Measurements from ENCODE around the gene CLASP2.
"Not testable (repeated sequence)": the region's sequence is repeated elsewhere in the genome, so short reads cannot be mapped to it uniquely, and the experiment has no call there.

CLASP2 gene

DNA sequence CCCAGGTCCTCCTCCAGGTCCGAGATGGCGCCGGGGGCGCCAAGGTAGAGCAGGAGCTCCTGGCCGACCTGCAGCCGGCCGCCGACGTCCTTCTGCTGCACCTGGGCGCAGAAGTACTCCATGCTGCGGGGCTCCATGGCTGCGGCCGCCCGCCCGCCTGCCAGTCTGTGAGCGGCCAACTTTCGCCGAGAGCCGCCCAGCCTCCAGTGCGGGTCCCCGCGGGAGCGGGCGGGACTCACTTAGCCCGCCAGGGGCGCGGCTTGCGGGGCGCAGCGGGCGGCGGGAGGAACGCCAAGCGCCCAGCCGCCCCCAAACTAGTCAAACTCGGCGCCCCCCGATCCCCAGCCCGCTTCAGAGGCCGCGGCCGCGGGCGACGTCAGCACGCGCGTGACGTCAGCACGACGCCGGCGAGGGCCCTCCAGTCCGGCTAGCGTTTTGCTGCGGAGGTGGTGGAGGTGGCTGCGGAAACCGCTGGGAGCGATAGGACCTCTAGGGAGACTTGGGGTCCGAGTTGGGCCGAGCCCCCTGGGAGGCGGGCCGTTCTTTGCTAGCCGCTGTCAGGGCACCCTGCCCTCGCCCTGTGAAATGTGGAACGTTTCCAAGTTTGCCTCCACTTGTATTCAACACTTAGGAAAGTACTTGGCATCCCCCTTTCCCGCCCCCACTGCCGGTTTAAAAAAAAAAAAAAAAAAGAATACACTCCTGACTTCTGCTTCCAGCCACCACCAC lies at the start of gene CLASP2:
TSS of gene CLASP2 (minus strand) at position 389 of the 729 bp plus-strand sequence. CDS start at position 137, 252 bp downstream.
- peaks cover 3% of the 10 kb centered on the region for H3K27me3 Mint-ChIP-seq (ENCODE audit: low read depth)
- peak within 1 kb of the TSS; percentile 92 for H3K27ac Mint-ChIP-seq
- DNase-seq (ENCODE audit: low spot score) = peak; percentile 85
- H3K4me1 Mint-ChIP-seq (ENCODE audit: low read depth) = peaks cover 10% of the 10 kb centered on the region
- H3K9me3 Mint-ChIP-seq = no peaks in the 10 kb centered on the region
- H3K4me3 Mint-ChIP-seq = peak within 1 kb of the TSS; percentile 83
- H3K36me3 Mint-ChIP-seq (ENCODE audit: low read depth) = no peaks in the 10 kb centered on the region

DNA sequence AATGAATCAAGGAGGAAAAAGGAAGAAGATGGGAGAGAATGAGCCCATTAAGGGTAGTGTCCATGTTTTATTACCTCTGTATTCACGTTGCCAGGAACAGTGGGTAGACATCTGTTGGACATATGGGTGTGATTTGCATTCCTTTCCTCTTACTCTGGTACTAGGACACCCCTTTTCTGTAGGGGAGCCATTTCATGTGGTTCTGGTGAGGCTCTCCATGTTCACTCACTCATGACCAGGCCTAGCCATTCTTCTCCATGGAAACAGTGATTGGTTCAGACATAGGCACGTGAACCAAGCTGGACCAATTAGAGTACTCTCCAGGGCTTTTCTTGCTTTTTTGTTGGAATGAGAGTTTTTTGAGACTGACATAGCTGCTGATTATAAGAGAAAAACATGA lies 40.8 kb upstream of the CLASP2 start:
- DNase-seq (ENCODE audit: low spot score) = no peak
- Mint-ChIP-seq H3K27me3 (ENCODE audit: low read depth) (peaks cover 5% of the 10 kb centered on the region), H3K36me3 (ENCODE audit: low read depth) (peaks cover 6% of the 10 kb centered on the region), H3K9me3 (peaks cover 13% of the 10 kb centered on the region), H3K27ac (no peak overlapping the region), H3K4me1 (ENCODE audit: low read depth) (no peaks in the 10 kb centered on the region), H3K4me3 (no peak overlapping the region)

DNA sequence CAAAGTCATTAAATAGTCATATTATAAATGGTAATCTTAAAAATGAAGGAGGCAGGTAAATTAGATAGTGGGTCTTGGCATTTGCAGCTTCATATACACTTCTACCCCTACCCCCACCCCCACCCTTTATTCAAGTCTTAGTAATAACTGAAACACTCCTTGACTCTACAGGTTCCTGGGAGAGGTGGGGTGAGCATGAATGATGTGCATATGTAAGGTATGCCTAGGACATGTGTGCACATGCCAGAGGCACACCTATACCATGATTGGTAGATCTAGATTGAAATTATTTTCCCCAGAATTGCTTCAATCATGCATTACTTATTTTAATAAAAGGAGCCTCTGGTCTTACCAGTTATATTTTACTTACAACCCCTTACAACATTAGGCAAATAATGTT lies 40.2 kb upstream of the CLASP2 start:
- Mint-ChIP-seq H3K27me3 (ENCODE audit: low read depth) (peaks cover 3% of the 10 kb centered on the region), H3K4me1 (ENCODE audit: low read depth) (no peaks in the 10 kb centered on the region), H3K36me3 (ENCODE audit: low read depth) (peaks cover 6% of the 10 kb centered on the region), H3K4me3 (no peak overlapping the region), H3K9me3 (peaks cover 16% of the 10 kb centered on the region), H3K27ac (no peak overlapping the region)
- DNase-seq (ENCODE audit: low spot score) = no peak

DNA sequence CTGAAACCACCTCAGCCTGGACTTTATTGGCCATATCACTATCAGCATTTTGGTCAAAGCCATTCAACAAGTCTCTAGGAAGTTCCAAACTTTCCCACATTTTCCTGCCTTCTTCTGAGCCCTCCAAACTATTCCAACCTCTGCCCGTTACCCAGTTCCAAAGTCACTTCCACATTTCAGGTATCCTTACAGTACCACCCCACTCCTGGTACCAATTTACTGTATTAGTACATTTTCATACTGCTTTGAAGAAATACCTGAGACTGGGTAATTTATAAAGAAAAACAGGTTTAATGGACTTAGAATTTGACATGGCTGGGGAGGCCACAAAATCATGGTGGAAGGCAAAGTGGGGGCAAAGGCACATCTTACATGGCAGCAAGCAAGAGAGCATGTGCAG lies 36.3 kb upstream of the CLASP2 start:
- DNase-seq (ENCODE audit: low spot score); H3K27me3 Mint-ChIP-seq (ENCODE audit: low read depth); H3K4me3 Mint-ChIP-seq; H3K27ac Mint-ChIP-seq; H3K36me3 Mint-ChIP-seq (ENCODE audit: low read depth); H3K4me1 Mint-ChIP-seq (ENCODE audit: low read depth): not testable (repeated sequence)
- H3K9me3 Mint-ChIP-seq = peaks cover 16% of the 10 kb centered on the region

DNA sequence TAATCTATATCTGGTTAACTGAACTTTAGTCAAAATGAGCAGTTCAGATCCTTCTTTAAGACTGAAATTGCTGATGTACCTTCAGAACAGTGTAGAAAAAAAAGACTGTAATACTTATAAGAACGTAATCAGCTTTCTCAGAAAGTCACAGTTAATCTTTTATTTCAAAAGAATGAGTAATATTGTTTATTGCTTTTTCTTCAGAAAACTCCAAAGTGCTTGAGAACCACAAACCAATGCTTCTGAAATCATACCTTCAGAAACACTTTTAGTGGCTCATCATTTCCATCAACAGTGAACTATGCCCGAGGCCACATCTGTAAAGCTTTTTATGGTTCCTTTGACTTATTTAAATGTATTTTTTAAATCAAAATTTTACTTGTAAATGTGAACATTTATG lies 33.3 kb upstream of the CLASP2 start:
- no peak for DNase-seq (ENCODE audit: low spot score)
- Mint-ChIP-seq H3K27me3 (ENCODE audit: low read depth) (no peaks in the 10 kb centered on the region), H3K4me1 (ENCODE audit: low read depth) (peaks cover 8% of the 10 kb centered on the region), H3K36me3 (ENCODE audit: low read depth) (peaks cover 6% of the 10 kb centered on the region), H3K9me3 (peaks cover 16% of the 10 kb centered on the region), H3K27ac (no peak overlapping the region), H3K4me3 (no peak overlapping the region)

DNA sequence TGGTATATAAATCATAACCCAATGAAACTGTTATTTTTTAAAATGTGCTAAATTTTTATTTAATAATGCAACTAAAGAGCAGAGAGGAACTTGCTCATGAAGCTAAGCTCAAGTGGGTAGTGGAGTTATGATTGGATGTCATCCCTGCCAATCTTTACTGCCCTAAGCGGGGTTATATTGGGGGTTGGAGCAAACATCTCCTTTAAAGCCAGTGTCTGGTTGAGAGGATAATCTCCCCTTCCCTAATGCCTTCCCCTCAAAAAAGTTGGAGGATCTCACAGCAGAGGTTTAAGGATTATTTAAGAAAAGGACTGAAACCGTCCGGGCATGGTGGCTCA lies 32.1 kb upstream of the CLASP2 start:
- peaks cover 16% of the 10 kb centered on the region for H3K9me3 Mint-ChIP-seq
- no peak overlapping the region for H3K27ac Mint-ChIP-seq
- H3K36me3 Mint-ChIP-seq (ENCODE audit: low read depth) = peaks cover 6% of the 10 kb centered on the region
- peaks cover 8% of the 10 kb centered on the region for H3K4me1 Mint-ChIP-seq (ENCODE audit: low read depth)
- no peak for DNase-seq (ENCODE audit: low spot score)
- no peaks in the 10 kb centered on the region for H3K27me3 Mint-ChIP-seq (ENCODE audit: low read depth)
- no peak overlapping the region for H3K4me3 Mint-ChIP-seq

DNA sequence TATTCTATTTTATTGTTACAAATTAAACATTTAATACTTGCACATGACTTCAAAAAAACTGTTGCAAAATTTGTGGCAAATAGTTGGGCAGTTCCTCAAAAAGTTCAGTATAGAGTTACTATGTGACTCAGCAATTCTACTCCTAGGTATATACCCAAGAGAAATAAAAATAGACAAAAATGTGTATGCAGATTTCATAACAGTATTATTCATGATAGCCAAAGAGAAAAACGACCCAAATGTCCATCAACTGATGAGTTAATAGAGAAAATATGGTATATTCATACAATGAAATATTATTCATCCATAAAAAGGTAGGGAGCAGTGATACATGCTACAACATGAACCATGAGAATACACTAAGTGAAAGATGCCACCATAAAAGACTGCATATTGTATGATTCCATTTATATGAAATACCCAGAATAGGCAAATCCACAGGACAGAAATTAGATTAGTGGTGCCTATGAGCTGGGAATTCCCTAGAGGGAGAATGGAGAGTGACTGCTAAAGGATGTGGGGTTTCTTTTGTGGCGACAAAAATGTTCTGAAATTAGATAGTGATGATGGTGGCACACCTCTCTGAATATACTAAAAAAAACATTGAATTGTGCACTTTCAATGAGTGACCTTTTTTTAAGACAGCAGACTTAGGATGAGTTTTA lies 31.6 kb upstream of the CLASP2 start:
- DNase-seq (ENCODE audit: low spot score) = no peak
- no peaks in the 10 kb centered on the region for H3K27me3 Mint-ChIP-seq (ENCODE audit: low read depth)
- H3K4me3 Mint-ChIP-seq = no peak overlapping the region
- H3K9me3 Mint-ChIP-seq = peaks cover 12% of the 10 kb centered on the region
- peaks cover 5% of the 10 kb centered on the region for H3K36me3 Mint-ChIP-seq (ENCODE audit: low read depth)
- no peak overlapping the region for H3K27ac Mint-ChIP-seq
- H3K4me1 Mint-ChIP-seq (ENCODE audit: low read depth) = peaks cover 8% of the 10 kb centered on the region

DNA sequence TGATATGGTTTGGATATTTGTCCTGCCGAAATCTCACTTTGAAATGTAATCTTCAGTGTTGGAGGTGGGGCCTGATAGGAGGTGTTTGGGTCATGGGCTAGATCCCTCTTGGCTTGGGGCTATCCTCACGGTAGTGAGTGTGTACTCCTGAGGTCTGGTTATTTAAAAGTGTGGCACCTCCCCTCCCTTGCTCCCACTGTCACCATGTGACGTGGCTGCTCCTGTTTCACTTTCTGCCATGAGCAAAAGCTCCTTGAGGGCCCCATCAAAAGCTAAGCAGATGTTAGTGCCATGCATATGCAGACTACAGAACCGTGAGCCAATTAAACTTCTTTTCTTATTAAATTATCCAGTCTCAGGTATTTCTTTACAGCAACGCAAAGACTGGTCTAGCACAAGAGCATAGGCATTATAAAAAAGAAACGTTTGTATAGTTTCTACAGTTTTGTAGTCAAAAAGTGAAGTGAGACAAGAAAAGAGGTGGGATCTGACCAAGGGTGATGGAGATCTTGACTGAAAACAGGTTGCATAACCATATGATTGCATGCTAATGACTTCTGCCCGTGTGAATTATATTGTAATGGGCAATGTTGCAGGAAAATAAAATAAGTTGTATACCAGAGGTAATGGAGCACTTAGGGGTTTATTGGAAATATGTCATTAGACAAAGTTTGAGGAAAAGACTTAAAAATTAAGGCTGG lies 28.5 kb upstream of the CLASP2 start:
- peaks cover 10% of the 10 kb centered on the region for H3K27me3 Mint-ChIP-seq (ENCODE audit: low read depth)
- H3K36me3 Mint-ChIP-seq (ENCODE audit: low read depth) = no peaks in the 10 kb centered on the region
- H3K4me3 Mint-ChIP-seq = no peak overlapping the region
- no peaks in the 10 kb centered on the region for H3K9me3 Mint-ChIP-seq
- H3K4me1 Mint-ChIP-seq (ENCODE audit: low read depth) = peaks cover 8% of the 10 kb centered on the region
- no peak for DNase-seq (ENCODE audit: low spot score)
- no peak overlapping the region for H3K27ac Mint-ChIP-seq

DNA sequence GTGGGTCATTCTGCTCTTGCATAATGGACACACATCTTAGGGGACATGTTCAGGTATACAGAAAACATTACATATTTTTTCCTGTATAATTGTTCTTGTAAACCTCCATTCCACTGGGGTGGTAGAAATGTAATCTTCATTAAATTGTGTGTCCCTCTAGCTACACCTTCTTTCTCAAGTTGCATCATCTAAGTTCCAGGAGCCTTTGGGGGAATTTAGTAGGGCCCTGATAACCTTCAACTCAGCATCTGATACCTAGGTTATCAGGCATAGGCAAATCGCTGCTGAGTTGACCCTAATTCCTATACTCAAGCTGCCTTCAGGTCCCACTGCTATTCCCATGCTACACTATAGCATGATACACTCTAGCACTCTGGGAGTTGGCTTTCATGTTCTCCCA lies 19.1 kb upstream of the CLASP2 start:
- no peak overlapping the region for H3K27ac Mint-ChIP-seq
- no peak overlapping the region for H3K4me3 Mint-ChIP-seq
- peaks cover 13% of the 10 kb centered on the region for H3K9me3 Mint-ChIP-seq
- DNase-seq (ENCODE audit: low spot score) = no peak
- peaks cover 16% of the 10 kb centered on the region for H3K27me3 Mint-ChIP-seq (ENCODE audit: low read depth)
- peaks cover 3% of the 10 kb centered on the region for H3K36me3 Mint-ChIP-seq (ENCODE audit: low read depth)
- peaks cover 2% of the 10 kb centered on the region for H3K4me1 Mint-ChIP-seq (ENCODE audit: low read depth)

DNA sequence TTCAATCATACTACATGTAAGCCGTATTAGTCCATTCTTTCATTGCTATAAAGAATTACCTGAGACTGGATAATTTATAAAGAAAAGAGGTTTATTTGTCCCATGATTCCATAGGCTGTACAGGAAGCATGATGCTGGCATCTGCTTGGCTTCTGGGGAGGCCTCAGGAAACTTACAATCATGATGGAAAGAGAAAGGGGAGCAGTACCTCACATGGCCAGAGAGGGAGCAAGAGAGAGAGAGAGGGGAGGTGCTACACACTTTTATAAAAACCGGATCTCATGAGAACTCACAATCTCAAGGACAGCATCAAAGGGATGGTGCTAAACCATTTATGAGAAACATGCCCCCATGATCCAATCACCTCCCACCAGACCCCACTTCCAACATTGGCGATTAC lies 14.3 kb upstream of the CLASP2 start:
- Mint-ChIP-seq H3K27me3 (ENCODE audit: low read depth) (peaks cover 10% of the 10 kb centered on the region), H3K36me3 (ENCODE audit: low read depth) (peaks cover 3% of the 10 kb centered on the region), H3K4me1 (ENCODE audit: low read depth) (peaks cover 2% of the 10 kb centered on the region), H3K27ac (no peak overlapping the region), H3K9me3 (peaks cover 22% of the 10 kb centered on the region), H3K4me3 (no peak overlapping the region)
- DNase-seq (ENCODE audit: low spot score) = no peak

DNA sequence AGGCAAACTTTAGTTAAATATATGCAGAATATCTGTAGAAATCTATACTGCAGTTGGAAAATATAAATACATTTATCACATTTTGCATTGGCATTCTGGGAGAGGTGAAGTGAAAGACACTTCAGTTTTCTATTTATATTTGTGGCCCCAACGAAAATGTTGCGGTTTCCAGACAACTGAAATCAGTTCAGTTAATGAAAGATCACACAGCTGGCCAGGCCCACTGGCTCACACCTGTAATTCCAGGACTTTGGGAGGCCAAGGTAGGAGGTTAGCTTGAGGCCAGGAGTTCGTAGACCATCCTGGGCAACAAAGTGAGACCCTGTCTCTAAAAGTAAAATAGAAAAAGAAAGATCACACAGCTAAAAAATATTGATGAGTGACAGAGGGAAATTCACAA lies 11.9 kb upstream of the CLASP2 start:
- Mint-ChIP-seq H3K27me3 (ENCODE audit: low read depth) (peaks cover 5% of the 10 kb centered on the region), H3K27ac (no peak overlapping the region), H3K4me1 (ENCODE audit: low read depth) (no peaks in the 10 kb centered on the region), H3K4me3 (no peak overlapping the region), H3K9me3 (peaks cover 22% of the 10 kb centered on the region), H3K36me3 (ENCODE audit: low read depth) (peaks cover 3% of the 10 kb centered on the region)
- no peak for DNase-seq (ENCODE audit: low spot score)

DNA sequence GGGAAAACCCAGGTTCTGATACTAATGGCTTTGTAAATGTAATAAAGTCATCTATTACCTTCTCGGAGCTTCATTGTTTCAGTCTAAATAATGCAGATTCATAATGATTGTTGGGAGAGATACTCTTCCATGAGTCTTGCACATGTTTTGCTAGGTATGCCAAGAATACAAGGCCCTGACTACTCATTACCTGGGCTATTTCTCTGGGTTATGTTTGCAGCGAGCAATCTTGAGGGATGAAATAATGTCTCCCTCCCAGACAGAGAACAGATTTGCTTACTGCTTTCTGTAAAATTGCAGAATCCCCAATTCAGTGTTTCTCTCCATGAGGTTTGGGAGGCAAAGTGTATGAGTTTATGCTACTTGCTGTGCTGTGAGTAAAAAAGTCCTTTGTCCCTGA lies 6.2 kb upstream of the CLASP2 start:
- no peak overlapping the region for H3K27ac Mint-ChIP-seq

DNA sequence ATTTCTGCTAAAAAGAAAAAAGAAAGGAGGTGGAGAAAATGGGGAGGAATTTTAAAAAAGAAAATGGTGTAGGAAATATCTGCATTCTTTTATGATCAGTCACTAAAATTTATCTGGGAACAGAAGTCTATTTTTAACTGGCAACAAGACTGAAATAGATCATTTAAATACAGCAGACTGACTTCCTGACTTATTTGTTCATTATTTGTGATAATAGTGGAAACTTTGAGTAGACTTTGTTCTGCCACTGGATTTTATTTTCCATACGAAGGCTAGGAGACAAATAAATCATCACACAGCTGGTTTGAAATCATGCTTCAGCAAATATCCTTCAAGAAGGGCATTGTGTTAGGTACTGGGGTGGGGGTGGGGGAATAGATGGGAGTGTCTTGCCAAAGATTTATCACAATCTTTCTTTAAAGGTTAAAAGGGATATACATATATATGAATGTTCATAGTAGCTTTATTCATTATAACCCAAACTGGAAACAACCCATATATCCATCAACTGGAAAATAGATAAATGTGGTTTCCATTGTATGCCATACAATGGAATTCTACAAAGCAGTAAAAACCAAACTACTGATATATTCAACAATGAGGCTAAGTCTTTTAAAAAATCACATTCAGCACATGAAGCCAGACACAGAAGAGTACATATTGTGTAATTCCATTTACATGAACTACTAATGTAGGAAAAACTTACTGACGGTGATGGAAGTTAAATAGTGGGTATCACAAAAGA lies 4.7 kb upstream of the CLASP2 start:
- H3K27me3 Mint-ChIP-seq (ENCODE audit: low read depth) = peaks cover 3% of the 10 kb centered on the region
- no peak overlapping the region for H3K4me3 Mint-ChIP-seq
- no peak for DNase-seq (ENCODE audit: low spot score)
- H3K9me3 Mint-ChIP-seq = no peaks in the 10 kb centered on the region
- H3K4me1 Mint-ChIP-seq (ENCODE audit: low read depth) = peaks cover 4% of the 10 kb centered on the region
- H3K27ac Mint-ChIP-seq = no peak overlapping the region
- no peaks in the 10 kb centered on the region for H3K36me3 Mint-ChIP-seq (ENCODE audit: low read depth)

More for the DNA sequence above, 6.2 kb upstream of the CLASP2 start:
- peaks cover 3% of the 10 kb centered on the region for H3K27me3 Mint-ChIP-seq (ENCODE audit: low read depth)
- DNase-seq (ENCODE audit: low spot score) = no peak
- no peaks in the 10 kb centered on the region for H3K4me1 Mint-ChIP-seq (ENCODE audit: low read depth)
- H3K9me3 Mint-ChIP-seq = no peaks in the 10 kb centered on the region
- H3K36me3 Mint-ChIP-seq (ENCODE audit: low read depth) = no peaks in the 10 kb centered on the region
- no peak overlapping the region for H3K4me3 Mint-ChIP-seq

DNA sequence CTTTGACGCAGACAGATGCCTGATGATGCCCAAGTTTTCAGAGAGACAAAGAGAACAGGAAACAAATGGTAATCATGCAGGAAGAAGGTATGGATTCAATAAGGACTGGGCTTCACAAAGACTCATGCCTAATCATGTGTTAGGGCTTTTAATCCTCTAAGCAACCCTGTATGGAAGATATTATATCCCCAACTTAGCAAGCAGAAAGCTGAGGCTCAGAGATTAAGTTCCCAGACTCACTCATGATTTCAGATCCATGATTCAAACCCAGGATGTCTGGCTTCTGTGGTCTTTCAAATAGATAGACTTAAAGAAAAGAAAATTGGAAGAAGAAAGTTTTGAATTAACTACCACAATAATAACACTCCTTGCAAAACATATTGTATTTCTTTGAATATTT lies 4.1 kb upstream of the CLASP2 start:
- no peak for DNase-seq (ENCODE audit: low spot score)
- Mint-ChIP-seq H3K4me1 (ENCODE audit: low read depth) (peaks cover 4% of the 10 kb centered on the region), H3K4me3 (no peak overlapping the region), H3K9me3 (no peaks in the 10 kb centered on the region), H3K27ac (no peak overlapping the region), H3K36me3 (ENCODE audit: low read depth) (no peaks in the 10 kb centered on the region), H3K27me3 (ENCODE audit: low read depth) (peaks cover 3% of the 10 kb centered on the region)

All from T-helper 2 cell treated with Interferon-gamma antibody and Interleukin-4, amounts not matched to agents 5 μg/mL and 100 μg/mL, for 36 hours (primary cell).